T follicular helper cell (primary cell): Measurements from ENCODE around the gene AOPEP.
A peak's percentile ranks its signal among the peaks of the same experiment; 100 is the strongest.

Source experiments
- DNase-seq: peaks from one replicate; pipeline ENCODE4 v3.0.0-alpha.2; 2020; ENCODE audit warnings: low read depth
- total RNA-seq, 2 experiments: gene quantifications; one replicate each; lab custom pipeline; 2026; lab: John Stamatoyannopoulos, UW

AOPEP gene
- 9.1 to 12.8 reads per million in 2 experiments for total RNA-seq

GRCh38 chr9:94726495-94727191 lies at the start of gene AOPEP:
TSS of gene AOPEP (plus strand) at chr9:94726699. CDS start at chr9:94759784, 33,085 bp downstream.
- peak; percentile 99 for DNase-seq

DNA sequence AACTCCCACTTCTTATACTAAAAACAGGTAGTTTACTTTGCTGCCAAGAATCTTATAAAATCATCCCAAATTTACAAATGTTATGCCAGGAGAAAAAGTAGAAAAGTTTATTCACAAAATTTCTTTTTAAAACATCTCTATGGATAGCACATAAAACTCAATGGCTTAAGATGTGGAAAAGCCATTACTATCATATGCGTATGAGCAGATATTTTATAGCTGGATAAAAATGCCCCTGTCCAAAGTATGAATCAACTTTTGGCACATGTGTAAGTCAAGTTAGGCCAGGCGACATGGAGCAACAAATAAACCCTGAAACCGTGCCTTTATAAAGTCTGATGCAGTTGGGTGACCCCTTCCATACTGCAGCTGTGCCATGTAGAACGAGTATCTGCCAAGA lies 48.6 kb upstream of the AOPEP start:
- DNase-seq, result no peak

DNA sequence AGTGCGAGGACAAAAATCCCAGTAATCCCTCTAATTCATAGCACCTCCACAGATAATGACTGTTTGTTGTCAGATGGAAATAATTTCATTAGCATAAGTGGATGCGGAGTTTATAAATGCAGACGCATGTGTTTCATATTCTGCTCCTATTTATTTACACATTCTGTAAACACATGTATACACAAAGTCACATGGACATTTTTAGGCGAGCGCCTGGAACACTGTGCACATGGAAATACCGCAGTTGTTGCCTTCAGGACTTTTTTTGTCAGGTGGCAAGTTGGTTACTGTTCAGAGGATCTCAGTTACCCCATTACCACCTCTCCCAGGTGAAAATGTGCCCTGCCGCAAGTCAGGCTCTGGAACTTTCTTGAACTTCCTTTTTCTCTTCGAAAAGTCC lies 46.9 kb upstream of the AOPEP start:
- no peak for DNase-seq

GRCh38 chr9:94680020-94680419 lies 46.5 kb upstream of the AOPEP start:
- DNase-seq, result no peak

DNA sequence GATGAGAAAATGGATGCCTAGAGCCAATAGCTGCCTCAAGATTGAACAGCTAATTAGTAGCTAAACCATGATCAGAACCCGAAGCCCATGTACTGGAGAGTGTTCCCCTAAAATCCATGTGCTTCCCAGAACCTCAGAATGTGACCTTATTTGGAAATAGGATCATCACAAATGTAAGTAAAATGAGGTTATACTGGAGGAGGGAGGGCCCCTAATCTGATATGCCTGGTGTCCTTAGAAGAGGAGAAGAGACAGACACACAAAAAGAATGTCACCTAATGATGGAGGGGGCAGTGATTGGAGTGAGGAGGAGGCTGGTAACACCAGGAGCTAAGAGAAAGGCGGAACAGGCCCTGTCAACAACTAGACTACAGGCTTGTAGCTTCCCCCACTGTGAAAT lies 45.9 kb upstream of the AOPEP start:
- no peak for DNase-seq

DNA sequence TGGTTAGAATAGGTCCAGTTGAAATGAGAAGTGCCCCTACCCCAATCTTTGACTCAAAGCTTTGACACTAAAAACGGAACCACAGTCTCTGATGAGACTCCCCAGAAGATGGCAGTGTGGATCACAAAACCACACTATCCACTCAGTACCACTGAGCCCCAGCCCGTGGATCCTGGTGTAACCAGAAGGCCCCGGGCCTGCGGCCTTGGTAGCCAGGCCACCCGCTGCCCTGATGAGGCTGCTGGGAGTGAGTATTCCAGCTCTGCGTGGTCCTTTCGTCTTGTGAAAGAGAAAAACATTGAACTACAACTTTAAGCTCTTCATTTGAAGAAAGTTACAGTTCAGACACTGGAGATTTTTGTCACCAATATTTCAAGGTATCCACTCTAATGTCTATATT lies 45.0 kb upstream of the AOPEP start:
- DNase-seq, result peak; percentile 33

- DNase-seq, result no peak
Observed at GRCh38 chr9:94685359-94685758, 41.1 kb upstream of the AOPEP start.

DNA sequence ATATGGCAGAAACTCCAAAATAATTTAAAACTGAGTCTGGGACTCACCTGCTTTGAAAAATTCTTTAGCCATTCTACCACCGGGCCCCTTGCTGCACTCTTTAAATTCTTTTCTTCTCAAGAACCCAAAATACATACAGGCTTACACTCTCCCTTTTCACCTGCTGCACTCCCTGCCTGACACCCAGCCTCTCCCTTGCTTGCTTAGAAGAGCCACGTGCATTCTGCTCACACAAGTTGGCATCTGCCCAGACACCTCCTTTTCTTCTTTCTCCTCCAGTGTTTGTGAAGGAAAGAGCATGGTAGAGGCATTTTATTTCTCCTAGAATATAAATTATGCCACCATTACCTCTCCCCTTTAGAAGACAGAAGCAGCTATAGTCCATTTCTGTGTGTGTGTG lies 39.0 kb upstream of the AOPEP start:
- DNase-seq, result no peak

DNA sequence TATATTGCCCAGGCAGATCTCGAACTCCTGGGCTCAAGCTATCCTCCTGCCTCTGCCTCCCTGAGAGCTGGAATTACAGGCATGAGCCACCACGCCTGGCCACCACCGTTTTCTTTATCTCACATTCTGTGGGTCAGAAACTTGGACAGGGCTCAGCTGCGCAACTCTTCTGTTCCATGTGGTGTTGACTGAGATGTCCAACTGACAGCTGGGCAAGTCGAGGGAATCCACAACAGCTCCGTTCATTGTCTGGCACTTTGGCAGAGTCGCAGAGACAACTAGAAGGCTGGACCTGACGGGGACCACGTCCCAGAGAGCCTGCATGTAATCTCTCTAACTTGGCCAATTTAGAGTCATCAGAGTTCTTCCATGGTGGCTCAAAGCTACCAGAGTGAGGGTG lies 36.2 kb upstream of the AOPEP start:
- DNase-seq, result no peak

GRCh38 chr9:94692601-94693000 lies 33.9 kb upstream of the AOPEP start:
- DNase-seq, result no peak

- no peak for DNase-seq
Observed at GRCh38 chr9:94693485-94694204, 32.9 kb upstream of the AOPEP start.

DNA sequence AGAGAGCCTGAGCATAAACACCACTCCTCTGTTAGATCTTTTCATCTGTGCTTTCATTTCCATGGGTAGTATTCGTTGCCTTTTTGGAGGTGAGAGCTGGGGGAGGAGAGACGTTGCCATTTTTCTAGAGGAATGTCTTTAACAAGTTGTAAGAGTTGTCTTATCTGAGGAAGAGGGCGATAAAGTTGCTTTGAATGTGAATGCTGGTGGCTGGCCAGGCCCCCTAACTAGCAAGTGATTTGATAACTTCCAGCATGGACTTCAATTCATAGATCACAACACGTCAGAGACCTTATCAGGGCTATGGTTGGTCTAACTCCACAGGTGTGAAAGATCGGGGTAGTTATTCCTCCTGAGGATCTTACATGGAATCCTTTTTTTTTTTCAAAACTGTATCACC lies 30.0 kb upstream of the AOPEP start:
- no peak for DNase-seq

DNA sequence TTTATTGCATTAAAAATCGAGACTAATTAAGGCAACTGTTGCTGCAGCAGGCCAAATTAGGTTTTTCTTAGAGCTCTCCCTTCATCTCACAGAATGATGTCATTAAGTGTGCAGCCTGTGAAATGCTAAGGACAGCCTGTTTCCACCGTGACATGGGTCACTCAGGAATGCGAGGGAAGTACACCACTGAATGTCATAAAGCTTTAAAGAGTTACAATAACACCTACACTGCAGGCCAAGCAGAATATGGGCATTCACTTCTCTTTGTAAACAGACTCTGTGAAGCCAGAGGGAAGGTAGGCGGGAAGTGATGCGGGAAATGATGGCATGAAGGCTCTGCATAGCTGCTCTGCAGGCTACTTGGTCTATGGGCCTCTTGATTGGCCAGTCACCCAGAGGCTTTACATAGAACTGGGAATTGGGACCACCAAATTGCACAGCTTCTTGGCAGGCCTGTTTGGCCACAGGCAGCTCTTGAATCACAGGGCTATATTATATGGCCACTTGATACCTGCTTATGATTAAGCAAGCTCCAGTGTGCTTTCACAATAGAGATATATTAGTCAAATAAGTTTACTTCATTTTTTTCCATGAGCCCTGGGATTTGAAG lies 28.4 kb upstream of the AOPEP start:
- DNase-seq, result no peak

DNA sequence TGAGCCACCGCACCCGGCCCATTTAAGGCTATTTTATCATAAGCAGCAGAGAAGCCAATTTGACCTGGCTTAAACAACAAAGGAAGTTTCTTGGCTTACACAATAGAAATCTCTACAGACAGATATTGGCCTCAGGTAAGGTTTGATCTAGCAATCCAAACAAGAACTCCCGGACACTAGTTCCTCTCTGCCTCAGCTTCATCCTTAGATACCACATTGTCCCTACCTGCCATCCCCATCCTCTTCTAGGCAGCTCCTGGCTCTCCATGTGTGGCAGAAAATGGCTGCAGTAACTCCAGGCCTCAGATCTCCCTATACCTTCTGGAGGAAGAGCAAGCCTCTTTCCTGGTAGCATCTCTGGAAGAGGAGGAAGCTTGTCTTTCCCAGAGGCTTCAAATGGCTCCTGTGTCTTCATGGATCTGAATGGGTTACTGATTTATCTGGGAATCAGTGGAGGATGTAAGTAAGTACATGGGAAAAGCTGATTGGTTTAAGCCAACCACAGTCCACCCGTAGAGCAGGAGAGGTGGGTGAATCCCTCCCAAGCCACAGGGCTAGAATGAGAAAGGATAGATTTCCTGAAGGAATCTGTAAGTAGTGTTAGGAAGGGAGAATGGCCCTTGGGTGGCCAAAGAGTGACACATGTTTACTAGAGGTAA lies 26.7 kb upstream of the AOPEP start:
- DNase-seq, result no peak

DNA sequence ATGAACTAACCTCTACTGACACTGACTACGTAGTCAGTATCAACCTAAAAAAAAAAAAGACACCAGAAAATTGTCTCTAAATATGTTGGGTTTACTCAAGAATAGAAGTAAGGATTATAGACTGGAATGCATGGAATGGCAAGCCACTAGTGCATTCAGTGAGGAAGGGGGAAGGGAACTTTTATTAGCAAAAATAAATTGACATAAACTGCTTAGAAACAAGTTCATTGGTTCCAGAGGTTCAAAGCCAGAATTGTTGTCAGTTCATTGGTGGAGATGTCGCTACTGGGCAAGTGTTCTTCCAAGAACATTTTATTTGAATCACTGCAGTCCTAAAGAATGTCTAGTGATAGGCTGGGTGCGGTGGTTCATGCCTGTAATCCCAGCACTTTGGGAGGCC lies 26.1 kb upstream of the AOPEP start:
- no peak for DNase-seq

DNA sequence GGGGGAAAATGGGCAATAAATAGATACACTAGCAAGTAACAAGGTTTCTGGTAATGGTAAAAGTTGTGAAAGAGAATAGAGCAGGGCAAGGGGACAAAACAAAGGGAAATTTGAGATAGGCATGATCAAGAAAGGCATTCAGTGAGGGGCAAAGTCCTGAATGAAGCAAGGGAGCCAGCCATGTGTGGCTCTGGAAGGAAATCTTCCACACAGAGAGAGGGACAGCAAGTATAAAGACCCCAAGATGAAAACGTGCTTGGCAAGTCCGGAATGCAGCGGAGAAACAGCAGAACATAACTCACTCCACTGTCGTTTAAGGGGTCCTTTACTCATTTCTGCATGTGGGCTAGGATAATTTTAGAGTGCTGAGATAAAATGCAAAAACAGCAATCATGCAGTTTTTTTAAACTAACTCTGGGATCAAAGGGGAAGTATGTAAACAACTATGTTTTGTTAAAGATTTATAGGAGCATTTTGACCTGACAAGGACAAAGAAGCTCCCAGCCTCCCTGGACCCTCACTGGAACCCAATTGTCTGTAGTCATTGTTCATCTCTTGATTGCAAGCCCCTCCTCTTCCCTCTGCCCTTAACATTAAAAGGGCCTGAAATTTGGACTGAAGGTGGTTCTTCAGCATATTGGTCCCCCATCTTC lies 22.9 kb upstream of the AOPEP start:
- DNase-seq, result no peak

- no peak for DNase-seq
Observed at GRCh38 chr9:94705162-94705702, 21.3 kb upstream of the AOPEP start.

- no peak for DNase-seq
Observed at GRCh38 chr9:94706922-94707321, 19.6 kb upstream of the AOPEP start.

GRCh38 chr9:94713436-94714215 lies 12.9 kb upstream of the AOPEP start:
- DNase-seq, result no peak

DNA sequence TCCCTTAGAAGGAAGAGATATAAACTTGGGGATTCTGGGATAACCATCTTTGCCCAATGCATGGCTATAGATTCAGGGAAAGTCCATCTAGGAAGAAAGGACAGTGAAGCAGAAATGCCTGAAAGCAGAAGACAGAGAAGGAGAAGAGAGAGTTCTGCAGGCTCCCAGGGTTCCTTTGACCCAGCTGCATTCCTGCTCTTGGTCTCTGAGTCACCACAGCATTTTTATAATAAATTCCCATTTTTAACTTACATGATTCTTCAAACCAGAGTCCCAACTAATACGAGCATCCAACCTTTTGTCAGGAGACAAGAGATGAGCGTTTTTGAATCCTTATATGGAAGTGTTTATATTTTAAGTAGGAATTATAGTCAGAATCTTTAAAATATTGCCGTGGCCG lies 12.0 kb upstream of the AOPEP start:
- no peak for DNase-seq

DNA sequence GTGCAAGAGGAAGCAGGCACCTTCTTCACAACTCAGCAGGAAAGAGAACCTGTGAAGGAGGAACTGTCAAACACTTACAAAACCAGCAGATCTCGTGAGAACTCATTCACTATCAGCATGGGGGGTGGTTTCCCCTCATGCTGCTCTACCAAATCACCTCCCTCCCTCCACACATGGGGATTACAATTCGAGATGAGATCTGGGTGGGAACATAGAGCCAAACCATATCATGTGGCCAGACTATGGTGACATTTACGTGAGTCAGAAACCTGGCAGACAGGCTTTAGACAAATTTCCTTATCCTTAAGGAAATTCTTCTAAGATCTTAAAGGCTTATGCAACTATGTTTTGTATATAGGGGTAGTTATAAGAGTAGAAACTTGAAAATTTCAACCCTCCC lies 8.7 kb upstream of the AOPEP start:
- DNase-seq, result no peak
